ENCODE data around the gene FXYD6. TPM values are rescaled to one million over a fixed set of nuclear protein-coding genes. Genes with fewer than 3 reads are reported as not detected.

Gene FXYD6
- total RNA-seq, 1 experiment from 2014 or later, result not detected

DNA sequence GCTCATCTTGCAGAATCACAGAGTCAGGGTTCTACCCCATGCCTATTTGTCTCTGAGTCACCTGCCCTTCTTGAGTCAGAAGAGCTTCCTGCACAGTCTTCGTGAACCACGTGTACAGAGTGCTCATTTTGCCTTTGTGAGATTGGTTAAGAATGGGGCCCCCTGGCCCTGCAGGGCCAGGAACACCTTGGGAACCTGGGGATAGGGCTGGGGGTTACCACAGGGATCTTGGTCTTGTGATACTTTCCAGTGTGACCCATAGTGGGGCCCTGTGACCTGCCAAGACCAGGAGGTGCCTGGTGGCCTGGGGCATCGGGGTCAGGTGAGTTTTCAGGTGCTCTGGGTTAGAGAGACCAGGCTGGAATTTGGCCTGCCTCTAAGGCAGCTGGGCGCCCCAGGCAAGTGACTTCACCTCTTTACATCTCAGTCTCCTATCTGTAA lies 43.3 kb upstream of the FXYD6 start:
- no peaks in the 10 kb centered on the region for H3K9me3 ChIP-seq (ENCODE audit: low read length)
- no peaks in the 10 kb centered on the region for H3K79me2 ChIP-seq (ENCODE audit: low read length)
- H3K9me2 ChIP-seq (replicated peaks; ENCODE audit: insufficient read depth, low read length), result no peaks in the 10 kb centered on the region
- H3K27ac ChIP-seq (ENCODE audit: low read length), result no peak overlapping the region
- no peak for DNase-seq
- H3K36me3 ChIP-seq (ENCODE audit: insufficient read depth, low read length), result no peaks in the 10 kb centered on the region
- no peaks in the 10 kb centered on the region for H4K20me1 ChIP-seq (ENCODE audit: insufficient read depth, low read depth, low read length)
- no peaks in the 10 kb centered on the region for H3K27me3 ChIP-seq (ENCODE audit: low read length)
- no peak overlapping the region for H3K9ac ChIP-seq (ENCODE audit: low read length)
- H3K4me3 ChIP-seq (ENCODE audit: low read length), result no peak overlapping the region
- H2AFZ ChIP-seq (ENCODE audit: low read length), result no peak overlapping the region
- no peak overlapping the region for H3K4me2 ChIP-seq (ENCODE audit: low read depth, low read length, poor library complexity, severe bottlenecking)
- no peaks in the 10 kb centered on the region for H3K4me1 ChIP-seq (ENCODE audit: low read length)

- H4K20me1 ChIP-seq (ENCODE audit: insufficient read depth, low read depth, low read length), result no peaks in the 10 kb centered on the region
- no peaks in the 10 kb centered on the region for H3K4me1 ChIP-seq (ENCODE audit: low read length)
- no peaks in the 10 kb centered on the region for H3K27me3 ChIP-seq (ENCODE audit: low read length)
- no peak overlapping the region for H2AFZ ChIP-seq (ENCODE audit: low read length)
- no peak overlapping the region for H3K9ac ChIP-seq (ENCODE audit: low read length)
- H3K79me2 ChIP-seq (ENCODE audit: low read length), result no peaks in the 10 kb centered on the region
- no peak overlapping the region for H3K4me3 ChIP-seq (ENCODE audit: low read length)
- no peaks in the 10 kb centered on the region for H3K9me3 ChIP-seq (ENCODE audit: low read length)
- no peaks in the 10 kb centered on the region for H3K9me2 ChIP-seq (replicated peaks; ENCODE audit: insufficient read depth, low read length)
- no peaks in the 10 kb centered on the region for H3K36me3 ChIP-seq (ENCODE audit: insufficient read depth, low read length)
- no peak overlapping the region for H3K27ac ChIP-seq (ENCODE audit: low read length)
- H3K4me2 ChIP-seq (ENCODE audit: low read depth, low read length, poor library complexity, severe bottlenecking), result no peak overlapping the region
- DNase-seq, result no peak
Observed at GRCh38 chr11:117919341-117919740, 42.9 kb upstream of the FXYD6 start.

DNA sequence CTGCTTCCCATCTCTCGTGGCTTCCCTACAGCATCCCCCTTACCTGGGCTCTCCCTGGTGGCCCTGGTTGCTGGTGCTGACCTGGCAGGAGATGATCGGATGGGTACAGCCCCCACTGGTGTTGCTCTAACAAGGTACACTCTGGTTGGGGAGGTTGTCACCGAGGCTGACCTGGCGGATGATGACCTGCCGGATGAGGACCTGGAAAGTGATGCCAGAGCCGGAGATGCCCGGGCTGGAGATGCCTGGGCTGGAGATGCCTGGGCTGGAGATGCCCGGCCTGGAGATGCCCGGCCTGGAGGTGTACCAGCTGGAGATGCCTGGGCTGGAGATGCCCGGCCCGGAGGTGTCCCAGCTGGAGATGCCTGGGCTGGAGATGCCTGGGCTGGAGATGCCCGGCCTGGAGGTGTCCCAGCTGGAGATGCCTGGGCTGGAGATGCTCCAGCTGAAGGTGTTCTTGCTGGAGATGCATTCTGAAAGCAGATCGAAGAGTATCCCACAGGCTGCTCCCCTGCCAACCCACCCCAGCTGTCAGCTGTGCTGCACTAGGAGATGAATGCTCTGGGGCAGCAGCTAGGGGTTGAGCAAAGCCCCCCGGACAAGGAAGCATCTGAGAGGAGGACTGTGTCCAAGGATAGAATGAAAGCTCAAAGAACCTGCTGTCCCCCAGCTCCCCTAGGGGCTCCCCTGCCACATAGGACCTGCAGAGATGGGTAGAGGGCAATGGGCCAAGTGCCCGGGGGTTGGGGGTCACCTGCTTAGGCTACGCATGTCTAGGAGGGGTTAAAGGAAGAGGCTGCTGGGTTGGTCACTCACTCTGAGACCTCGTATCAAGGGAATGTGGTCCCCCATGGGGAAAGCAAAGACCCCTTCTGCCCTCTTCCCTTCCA lies 42.2 kb upstream of the FXYD6 start:
- H3K4me2 ChIP-seq (ENCODE audit: low read depth, low read length, poor library complexity, severe bottlenecking), result no peak overlapping the region
- H3K4me1 ChIP-seq (ENCODE audit: low read length), result no peaks in the 10 kb centered on the region
- no peak overlapping the region for H3K9ac ChIP-seq (ENCODE audit: low read length)
- H3K9me2 ChIP-seq (replicated peaks; ENCODE audit: insufficient read depth, low read length), result no peaks in the 10 kb centered on the region
- H3K27me3 ChIP-seq (ENCODE audit: low read length), result no peaks in the 10 kb centered on the region
- no peaks in the 10 kb centered on the region for H3K79me2 ChIP-seq (ENCODE audit: low read length)
- no peaks in the 10 kb centered on the region for H4K20me1 ChIP-seq (ENCODE audit: insufficient read depth, low read depth, low read length)
- no peaks in the 10 kb centered on the region for H3K36me3 ChIP-seq (ENCODE audit: insufficient read depth, low read length)
- H3K9me3 ChIP-seq (ENCODE audit: low read length), result no peaks in the 10 kb centered on the region
- no peak for DNase-seq
- H3K27ac ChIP-seq (ENCODE audit: low read length), result no peak overlapping the region
- H2AFZ ChIP-seq (ENCODE audit: low read length), result no peak overlapping the region
- no peak overlapping the region for H3K4me3 ChIP-seq (ENCODE audit: low read length)

GRCh38 chr11:117917591-117918151 lies 41.2 kb upstream of the FXYD6 start:
- no peak overlapping the region for H3K9ac ChIP-seq (ENCODE audit: low read length)
- no peaks in the 10 kb centered on the region for H3K27me3 ChIP-seq (ENCODE audit: low read length)
- DNase-seq, result no peak
- H3K9me2 ChIP-seq (replicated peaks; ENCODE audit: insufficient read depth, low read length), result no peaks in the 10 kb centered on the region
- no peak overlapping the region for H3K4me2 ChIP-seq (ENCODE audit: low read depth, low read length, poor library complexity, severe bottlenecking)
- H4K20me1 ChIP-seq (ENCODE audit: insufficient read depth, low read depth, low read length), result no peaks in the 10 kb centered on the region
- H3K79me2 ChIP-seq (ENCODE audit: low read length), result no peaks in the 10 kb centered on the region
- H3K4me1 ChIP-seq (ENCODE audit: low read length), result no peaks in the 10 kb centered on the region
- H3K4me3 ChIP-seq (ENCODE audit: low read length), result no peak overlapping the region
- H3K27ac ChIP-seq (ENCODE audit: low read length), result no peak overlapping the region
- H2AFZ ChIP-seq (ENCODE audit: low read length), result no peak overlapping the region
- no peaks in the 10 kb centered on the region for H3K9me3 ChIP-seq (ENCODE audit: low read length)
- H3K36me3 ChIP-seq (ENCODE audit: insufficient read depth, low read length), result no peaks in the 10 kb centered on the region

GRCh38 chr11:117916956-117917355 lies 40.5 kb upstream of the FXYD6 start:
- Histone ChIP-seq H3K79me2 (ENCODE audit: low read length) (no peaks in the 10 kb centered on the region), H3K4me1 (ENCODE audit: low read length) (no peaks in the 10 kb centered on the region), H3K27me3 (ENCODE audit: low read length) (no peaks in the 10 kb centered on the region), H2AFZ (ENCODE audit: low read length) (no peak overlapping the region), H3K9me2 (replicated peaks; ENCODE audit: insufficient read depth, low read length) (no peaks in the 10 kb centered on the region), H3K4me2 (ENCODE audit: low read depth, low read length, poor library complexity, severe bottlenecking) (no peak overlapping the region), H3K36me3 (ENCODE audit: insufficient read depth, low read length) (no peaks in the 10 kb centered on the region), H3K27ac (ENCODE audit: low read length) (no peak overlapping the region), H3K9ac (ENCODE audit: low read length) (no peak overlapping the region), H3K4me3 (ENCODE audit: low read length) (no peak overlapping the region), H3K9me3 (ENCODE audit: low read length) (no peaks in the 10 kb centered on the region), H4K20me1 (ENCODE audit: insufficient read depth, low read depth, low read length) (no peaks in the 10 kb centered on the region)
- no peak for DNase-seq

- no peaks in the 10 kb centered on the region for H3K9me2 ChIP-seq (replicated peaks; ENCODE audit: insufficient read depth, low read length)
- no peak for DNase-seq
- no peaks in the 10 kb centered on the region for H4K20me1 ChIP-seq (ENCODE audit: insufficient read depth, low read depth, low read length)
- no peak overlapping the region for H2AFZ ChIP-seq (ENCODE audit: low read length)
- H3K4me3 ChIP-seq (ENCODE audit: low read length), result no peak overlapping the region
- no peak overlapping the region for H3K27ac ChIP-seq (ENCODE audit: low read length)
- no peaks in the 10 kb centered on the region for H3K27me3 ChIP-seq (ENCODE audit: low read length)
- H3K4me1 ChIP-seq (ENCODE audit: low read length), result no peaks in the 10 kb centered on the region
- H3K79me2 ChIP-seq (ENCODE audit: low read length), result no peaks in the 10 kb centered on the region
- H3K9ac ChIP-seq (ENCODE audit: low read length), result no peak overlapping the region
- no peaks in the 10 kb centered on the region for H3K36me3 ChIP-seq (ENCODE audit: insufficient read depth, low read length)
- no peaks in the 10 kb centered on the region for H3K9me3 ChIP-seq (ENCODE audit: low read length)
- H3K4me2 ChIP-seq (ENCODE audit: low read depth, low read length, poor library complexity, severe bottlenecking), result no peak overlapping the region
Observed at GRCh38 chr11:117915672-117916235, 39.3 kb upstream of the FXYD6 start.

DNA sequence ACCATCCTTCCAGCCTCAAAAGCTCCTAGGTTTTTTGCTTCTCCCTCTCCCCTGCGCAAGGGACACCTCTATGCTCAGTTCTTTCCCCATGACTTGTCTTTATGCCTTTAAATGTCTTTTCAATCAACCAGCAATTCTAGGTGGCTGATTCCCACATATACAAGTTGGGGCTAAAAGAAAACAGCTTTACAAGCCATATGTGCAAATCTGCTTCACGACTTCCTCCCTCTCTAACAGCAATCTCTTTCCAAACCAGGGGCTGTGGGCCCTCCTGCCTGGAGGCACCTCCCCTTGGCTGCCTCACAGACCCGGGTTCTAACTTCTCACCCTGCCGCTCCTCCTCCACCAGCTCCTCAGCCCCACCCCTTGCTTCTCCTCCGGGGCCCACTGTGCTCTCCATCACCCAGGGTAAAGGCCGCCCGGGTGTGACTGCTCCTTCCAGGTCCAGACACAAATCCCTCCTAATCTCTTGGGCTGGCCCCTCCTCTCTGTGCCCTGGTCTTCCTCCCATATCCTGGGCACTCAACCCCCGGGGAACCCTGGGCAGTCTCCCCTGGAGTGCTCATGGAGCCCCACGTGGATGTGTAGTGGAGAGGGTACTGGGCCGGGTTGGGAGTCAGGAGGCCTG lies 38.6 kb upstream of the FXYD6 start:
- H3K9me2 ChIP-seq (replicated peaks; ENCODE audit: insufficient read depth, low read length), result no peaks in the 10 kb centered on the region
- no peak overlapping the region for H3K4me2 ChIP-seq (ENCODE audit: low read depth, low read length, poor library complexity, severe bottlenecking)
- no peak overlapping the region for H3K27ac ChIP-seq (ENCODE audit: low read length)
- H3K9ac ChIP-seq (ENCODE audit: low read length), result no peak overlapping the region
- H3K79me2 ChIP-seq (ENCODE audit: low read length), result no peaks in the 10 kb centered on the region
- no peaks in the 10 kb centered on the region for H3K36me3 ChIP-seq (ENCODE audit: insufficient read depth, low read length)
- DNase-seq, result no peak
- no peaks in the 10 kb centered on the region for H4K20me1 ChIP-seq (ENCODE audit: insufficient read depth, low read depth, low read length)
- no peaks in the 10 kb centered on the region for H3K4me1 ChIP-seq (ENCODE audit: low read length)
- no peaks in the 10 kb centered on the region for H3K27me3 ChIP-seq (ENCODE audit: low read length)
- H3K9me3 ChIP-seq (ENCODE audit: low read length), result no peaks in the 10 kb centered on the region
- H2AFZ ChIP-seq (ENCODE audit: low read length), result no peak overlapping the region
- no peak overlapping the region for H3K4me3 ChIP-seq (ENCODE audit: low read length)

DNA sequence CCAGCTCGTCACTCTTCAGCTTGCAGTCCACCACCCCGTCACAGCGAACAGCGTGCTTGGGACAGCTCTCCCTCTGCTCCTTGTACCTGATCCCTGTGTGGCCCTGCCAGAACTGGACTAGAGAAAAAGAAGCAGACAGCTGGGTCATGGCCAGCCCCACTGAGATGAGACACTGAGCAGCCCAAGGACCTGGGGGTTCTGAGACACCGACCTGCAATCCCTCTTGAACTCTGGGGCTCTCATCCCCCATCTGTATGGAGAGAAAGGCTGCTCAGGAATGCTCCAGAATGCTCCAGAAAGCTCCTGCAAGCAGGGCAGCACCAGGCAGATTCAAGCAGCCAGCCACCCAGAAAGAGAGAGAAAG lies 37.9 kb upstream of the FXYD6 start:
- H3K4me3 ChIP-seq (ENCODE audit: low read length), result no peak overlapping the region
- no peaks in the 10 kb centered on the region for H3K79me2 ChIP-seq (ENCODE audit: low read length)
- H3K9me3 ChIP-seq (ENCODE audit: low read length), result no peaks in the 10 kb centered on the region
- H2AFZ ChIP-seq (ENCODE audit: low read length), result no peak overlapping the region
- DNase-seq, result no peak
- no peak overlapping the region for H3K4me2 ChIP-seq (ENCODE audit: low read depth, low read length, poor library complexity, severe bottlenecking)
- H3K9me2 ChIP-seq (replicated peaks; ENCODE audit: insufficient read depth, low read length), result no peaks in the 10 kb centered on the region
- H3K36me3 ChIP-seq (ENCODE audit: insufficient read depth, low read length), result no peaks in the 10 kb centered on the region
- no peak overlapping the region for H3K27ac ChIP-seq (ENCODE audit: low read length)
- H3K27me3 ChIP-seq (ENCODE audit: low read length), result no peaks in the 10 kb centered on the region
- no peak overlapping the region for H3K9ac ChIP-seq (ENCODE audit: low read length)
- no peaks in the 10 kb centered on the region for H3K4me1 ChIP-seq (ENCODE audit: low read length)
- H4K20me1 ChIP-seq (ENCODE audit: insufficient read depth, low read depth, low read length), result no peaks in the 10 kb centered on the region

All from Karpas-422 (cell line).